ENCODE results near the gene S1PR4.
A peak's percentile ranks its signal among the peaks of the same experiment; 100 is the strongest.
"Not testable (repeated sequence)": the region's sequence is repeated elsewhere in the genome, so short reads cannot be mapped to it uniquely, and the experiment has no call there.

Gene S1PR4

DNA sequence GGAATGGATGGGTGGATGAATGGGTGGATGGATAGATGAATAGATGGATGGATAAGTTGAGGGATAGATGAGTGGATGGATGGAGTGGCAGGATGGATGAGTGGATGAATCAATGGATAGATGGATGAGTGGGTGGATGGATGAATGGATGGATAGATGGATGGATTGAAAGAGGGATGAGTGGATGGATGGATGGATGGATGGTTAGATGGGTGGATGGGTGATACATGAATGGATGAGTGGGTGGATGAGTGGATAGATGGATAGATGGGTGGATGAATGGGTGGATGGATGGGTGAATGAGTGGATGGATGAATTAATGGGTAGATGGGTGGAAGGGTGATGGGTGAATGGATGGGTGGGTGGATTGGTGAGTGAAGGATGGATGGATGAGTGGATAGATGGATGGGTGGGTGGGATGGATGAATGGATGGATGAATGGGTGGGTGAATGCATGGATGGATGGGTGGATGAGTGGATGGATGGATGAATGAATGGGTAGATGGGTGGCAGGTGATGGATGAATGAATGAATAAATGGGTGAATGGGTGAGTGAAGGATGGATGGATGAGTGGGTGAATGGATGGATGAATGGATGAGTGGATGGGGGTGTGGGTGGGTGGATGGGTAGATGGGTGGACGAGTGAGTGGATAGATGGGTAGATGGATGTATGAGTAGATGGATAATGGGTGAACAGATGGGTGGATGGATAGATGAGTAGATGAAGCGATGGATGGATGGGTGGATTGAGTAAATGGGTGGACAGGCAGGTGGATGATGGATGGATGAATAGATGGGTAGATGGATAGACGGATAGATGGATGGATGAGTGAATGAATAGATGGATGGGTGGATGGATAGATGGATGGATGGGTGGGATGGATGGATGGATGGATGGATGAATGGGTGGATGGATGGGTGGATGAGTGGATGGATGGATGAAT, 25.0 kb upstream of the S1PR4 start:
- DNase-seq: no peak

DNA sequence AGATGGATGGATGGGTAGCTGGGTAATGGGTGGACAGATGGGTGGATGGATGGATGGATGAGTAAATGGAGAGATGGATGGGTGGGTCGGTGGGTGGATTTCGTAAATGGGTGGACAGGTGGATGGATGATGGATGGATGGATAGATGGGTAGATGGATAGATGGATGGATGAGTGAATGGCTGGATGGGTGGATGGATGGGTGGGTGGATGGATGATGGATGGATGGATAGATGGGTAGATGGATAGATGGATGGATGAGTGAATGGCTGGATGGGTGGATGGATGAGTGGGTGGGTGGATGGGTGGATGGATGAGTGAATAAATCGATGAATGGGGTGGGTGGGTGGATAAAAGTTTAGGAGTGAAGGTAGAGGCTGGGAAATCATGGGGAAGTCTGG, 24.1 kb upstream of the S1PR4 start:
- DNase-seq: not testable (repeated sequence)

DNA sequence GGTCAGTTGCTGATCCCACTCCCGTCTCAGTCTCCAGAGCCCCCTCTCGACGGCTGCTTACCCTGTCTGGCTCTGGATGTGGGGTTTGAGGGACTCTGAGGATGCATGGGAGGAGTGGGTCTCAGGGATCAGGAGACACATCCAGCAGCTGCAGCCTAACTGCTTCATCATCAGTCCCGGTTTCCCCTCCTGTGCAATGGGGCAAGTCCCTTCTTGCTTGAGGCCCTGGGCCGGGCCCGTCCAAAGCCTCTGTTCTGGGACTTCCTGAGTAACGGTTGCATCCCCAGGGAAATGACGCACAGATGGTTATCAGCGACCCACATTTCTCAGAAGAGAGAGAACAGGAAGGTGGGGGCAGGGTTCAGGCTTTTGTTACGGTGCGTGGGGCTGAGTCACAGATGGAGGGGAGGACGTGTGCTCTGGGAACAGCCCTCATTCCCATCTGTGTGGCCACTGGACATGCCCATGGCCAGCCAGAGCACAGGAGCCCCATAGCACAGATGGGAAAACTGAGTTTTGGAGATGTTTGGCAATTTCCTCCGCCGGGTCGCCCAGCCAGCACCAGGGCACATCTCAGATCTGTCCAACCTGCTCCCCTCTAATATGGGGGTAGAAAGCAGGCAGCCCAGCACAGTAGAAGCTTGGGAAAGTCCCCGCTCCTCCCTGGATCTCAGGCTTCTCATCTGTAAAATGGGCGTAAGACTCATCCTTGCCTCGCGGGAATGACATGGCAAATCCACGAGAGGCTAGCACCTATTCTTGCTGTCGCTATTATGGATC, 23.4 kb upstream of the S1PR4 start:
- peak; percentile 67 for DNase-seq

GRCh38 chr19:3157096-3157845, 21.3 kb upstream of the S1PR4 start:
- no peak for DNase-seq

DNA sequence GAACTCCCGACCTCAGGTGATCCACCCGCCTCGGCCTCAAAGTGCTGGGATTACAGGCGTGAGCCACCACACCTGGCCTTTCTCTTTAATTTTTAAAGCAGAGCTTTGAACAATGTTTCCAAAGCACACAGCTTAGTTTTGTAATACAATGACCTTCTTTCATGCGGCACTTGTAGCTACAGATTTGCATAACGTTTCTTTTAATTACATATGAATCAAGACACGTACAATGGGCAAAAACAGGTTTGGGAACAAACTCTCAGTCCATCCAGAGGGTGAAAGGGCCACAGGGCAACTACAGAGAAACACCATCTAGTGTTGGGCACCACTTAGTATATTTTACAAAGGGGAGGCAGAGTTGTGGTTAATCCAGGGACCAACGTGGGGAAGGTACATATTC, 19.0 kb upstream of the S1PR4 start:
- DNase-seq: no peak

DNA sequence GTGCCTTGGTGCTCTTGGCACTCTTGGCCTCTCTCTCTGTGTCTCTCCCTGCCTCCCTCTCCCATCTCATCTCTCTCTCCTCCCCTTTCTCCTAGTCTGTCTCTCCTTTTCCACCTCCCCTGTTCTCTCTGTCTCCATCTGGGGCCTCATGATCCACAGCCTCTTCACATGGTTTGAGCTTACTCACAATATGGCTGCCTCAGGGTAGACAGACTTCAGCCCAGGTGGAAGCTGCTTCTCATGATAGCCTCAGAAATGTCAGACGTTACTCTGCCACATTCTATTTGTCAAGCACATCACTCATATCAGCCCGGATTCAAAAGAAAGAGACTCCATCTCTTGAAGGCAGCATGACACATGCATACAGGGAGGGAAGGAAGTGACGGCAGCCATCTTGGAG, 18.4 kb upstream of the S1PR4 start:
- DNase-seq: no peak

GRCh38 chr19:3161453-3161852, 17.1 kb upstream of the S1PR4 start:
- DNase-seq: no peak

GRCh38 chr19:3162418-3163229, 15.9 kb upstream of the S1PR4 start:
- DNase-seq: no peak

- peak; percentile 65 for DNase-seq
These were observed 15.2 kb upstream of the S1PR4 start for GRCh38 chr19:3163230-3163886.

GRCh38 chr19:3163943-3164342, 14.6 kb upstream of the S1PR4 start:
- no peak for DNase-seq

- no peak for DNase-seq
These were observed 10.9 kb upstream of the S1PR4 start for GRCh38 chr19:3167533-3168272.

GRCh38 chr19:3171894-3172672, 6.5 kb upstream of the S1PR4 start:
- no peak for DNase-seq

DNA sequence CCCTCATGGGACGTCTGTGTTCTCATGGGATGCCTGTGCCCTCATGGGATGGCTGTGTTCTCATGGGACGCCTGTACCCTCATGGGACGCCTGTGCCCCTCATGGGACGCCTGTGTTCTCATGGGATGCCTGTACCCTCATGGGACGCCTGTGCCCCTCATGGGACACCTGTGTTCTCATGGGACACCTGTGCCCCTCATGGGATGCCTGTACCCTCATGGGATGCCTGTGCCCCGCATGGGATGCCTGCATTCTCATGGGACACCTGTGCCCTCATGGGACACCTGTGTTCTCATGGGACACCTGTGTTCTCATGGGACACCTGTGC, 5.9 kb upstream of the S1PR4 start:
- not testable (repeated sequence) for DNase-seq

DNA sequence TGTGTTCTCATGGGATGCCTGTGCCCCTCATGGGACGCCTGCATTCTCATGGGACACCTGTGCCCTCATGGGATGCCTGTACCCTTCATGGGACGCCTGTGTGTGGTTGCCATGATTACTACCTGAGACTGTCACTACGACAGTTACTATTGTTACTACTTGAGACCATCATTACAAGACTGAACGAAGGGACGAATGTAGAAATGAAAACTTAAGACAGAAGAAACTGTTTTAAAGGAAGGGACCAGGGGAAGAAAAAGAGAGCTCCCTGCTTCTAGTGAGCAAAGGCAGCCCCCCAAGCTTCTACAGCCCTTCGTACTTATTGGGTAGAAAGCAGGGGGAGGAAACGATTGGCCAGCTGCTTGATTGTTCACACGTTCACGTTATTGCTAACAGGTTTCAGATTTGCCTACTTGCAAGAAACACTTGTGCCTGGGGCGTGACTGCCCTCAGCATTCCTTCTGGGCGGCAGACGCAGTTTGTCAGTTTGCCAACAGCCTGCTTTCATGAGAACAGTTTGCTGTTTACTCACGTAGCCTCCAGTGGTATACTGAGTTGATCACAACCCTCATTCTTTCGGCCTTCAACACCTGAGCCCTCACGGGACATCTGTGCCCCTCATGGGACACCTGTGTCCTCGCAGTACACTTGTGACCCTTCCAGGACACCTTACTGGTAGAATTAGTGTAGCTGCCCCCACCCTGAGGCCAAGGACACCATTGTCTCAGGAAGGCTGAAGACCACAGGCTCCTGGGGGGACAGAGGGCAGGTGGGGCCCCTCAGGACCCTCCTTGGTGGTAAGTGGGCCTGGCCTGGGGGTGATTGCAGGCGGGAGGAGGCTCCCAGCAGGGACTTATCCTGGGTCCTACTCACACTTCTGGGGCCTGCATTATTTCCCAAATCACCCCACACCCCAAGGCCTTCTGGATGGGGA, 2.5 kb upstream of the S1PR4 start:
- no peak for DNase-seq

DNA sequence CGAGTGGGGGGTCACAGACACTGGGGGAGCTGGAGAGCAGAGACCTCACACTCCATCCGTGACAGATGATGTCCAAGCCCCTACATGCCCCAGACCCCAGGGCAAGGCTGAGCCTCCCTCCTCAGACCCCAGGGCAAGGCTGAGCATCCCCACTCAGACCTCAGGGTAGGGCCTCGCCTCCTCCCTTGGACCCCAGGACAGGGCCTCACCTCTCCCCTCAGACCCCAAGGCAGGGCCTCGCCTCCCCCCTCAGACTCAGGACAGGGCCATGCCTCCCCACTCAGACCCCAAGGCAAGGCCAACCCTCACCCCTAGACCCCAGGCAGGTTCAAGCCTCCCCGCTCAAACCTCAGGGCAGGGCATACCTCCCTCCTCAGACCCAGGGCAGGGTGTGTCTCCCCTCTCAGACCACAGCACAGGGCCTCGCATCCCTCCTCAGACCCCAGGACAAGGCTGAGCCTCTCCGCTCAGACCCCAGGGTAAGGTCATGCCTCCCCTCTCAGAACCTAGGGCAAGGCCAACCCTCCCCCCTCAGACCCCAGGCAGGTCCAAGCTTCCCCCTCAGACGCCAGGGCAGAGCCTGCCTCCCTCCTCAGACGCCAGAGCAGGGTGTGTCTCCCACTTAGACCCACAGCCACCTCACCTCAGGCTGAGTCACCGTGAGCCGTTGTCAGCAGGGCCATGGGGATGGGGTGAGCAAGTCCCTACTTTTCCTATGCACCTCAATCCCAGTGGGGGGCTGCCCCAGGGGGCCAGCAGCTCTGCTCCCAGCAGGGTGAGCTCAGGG, 1.7 kb upstream of the S1PR4 start:
- peak; percentile 64 for DNase-seq

DNA sequence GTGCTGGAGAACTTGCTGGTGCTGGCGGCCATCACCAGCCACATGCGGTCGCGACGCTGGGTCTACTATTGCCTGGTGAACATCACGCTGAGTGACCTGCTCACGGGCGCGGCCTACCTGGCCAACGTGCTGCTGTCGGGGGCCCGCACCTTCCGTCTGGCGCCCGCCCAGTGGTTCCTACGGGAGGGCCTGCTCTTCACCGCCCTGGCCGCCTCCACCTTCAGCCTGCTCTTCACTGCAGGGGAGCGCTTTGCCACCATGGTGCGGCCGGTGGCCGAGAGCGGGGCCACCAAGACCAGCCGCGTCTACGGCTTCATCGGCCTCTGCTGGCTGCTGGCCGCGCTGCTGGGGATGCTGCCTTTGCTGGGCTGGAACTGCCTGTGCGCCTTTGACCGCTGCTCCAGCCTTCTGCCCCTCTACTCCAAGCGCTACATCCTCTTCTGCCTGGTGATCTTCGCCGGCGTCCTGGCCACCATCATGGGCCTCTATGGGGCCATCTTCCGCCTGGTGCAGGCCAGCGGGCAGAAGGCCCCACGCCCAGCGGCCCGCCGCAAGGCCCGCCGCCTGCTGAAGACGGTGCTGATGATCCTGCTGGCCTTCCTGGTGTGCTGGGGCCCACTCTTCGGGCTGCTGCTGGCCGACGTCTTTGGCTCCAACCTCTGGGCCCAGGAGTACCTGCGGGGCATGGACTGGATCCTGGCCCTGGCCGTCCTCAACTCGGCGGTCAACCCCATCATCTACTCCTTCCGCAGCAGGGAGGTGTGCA, 587 bp downstream of the S1PR4 start:
- peak; percentile 36 for DNase-seq

- DNase-seq: peak; percentile 41
These were observed 1.2 kb downstream of the S1PR4 start for GRCh38 chr19:3179739-3180293.
